HFFc6 (cell line): Measurements from ENCODE around the gene SARDH. TPM values are rescaled to one million over a fixed set of nuclear protein-coding genes. Genes with fewer than 3 reads are reported as not detected.

Experiments
- DNase-seq: peaks from one replicate; pipeline ENCODE4 v3.0.0-alpha.2; 2018
- H3K27ac Mint-ChIP-seq: 2 replicates; pipeline ENCODE4 v1.8.0; 2020; ENCODE audit warnings: mild to moderate bottlenecking, mixed read lengths
- H3K27me3 Mint-ChIP-seq: 2 replicates; pipeline ENCODE4 v1.8.0; 2021; ENCODE audit warnings: mild to moderate bottlenecking, moderate library complexity, mixed read lengths; ENCODE audit not compliant: insufficient read depth
- H3K36me3 Mint-ChIP-seq: 2 replicates; pipeline ENCODE4 v1.8.0; 2021; ENCODE audit warnings: low read depth, mixed read lengths
- H3K4me1 Mint-ChIP-seq: 2 replicates; pipeline ENCODE4 v1.8.0; 2020; ENCODE audit warnings: low read depth, mixed read lengths
- H3K4me3 Mint-ChIP-seq: 2 replicates; pipeline ENCODE4 v1.8.0; 2020; ENCODE audit warnings: mild to moderate bottlenecking, moderate library complexity, mixed read lengths
- H3K9me3 Mint-ChIP-seq: 2 replicates; pipeline ENCODE4 v1.8.0; 2020; ENCODE audit warnings: mild to moderate bottlenecking, mixed read lengths
- total RNA-seq, 6 experiments: library from RNA; stranded (reverse); fragmentation: NEBNext Ultra II Directional; extraction: Animal tissue kit (Norgen Biotek cat#: 25700); gene quantifications; 2 replicates in 1 of 6; 3 replicates in 5 of 6; pipeline ENCODE4 v1.2.3, GENCODE V29; 2021
- TF ChIP-seq, protein P1 (sequence below): fragments of 200-600 bp; sonication (generic); IDR thresholded peaks from 2 replicates; pipeline ENCODE4 v1.5.0; 2021; ENCODE audit warnings: antibody characterized with exemption, mild to moderate bottlenecking

The SARDH gene
- total RNA-seq, 6 experiments from 2014 or later: 0.24 to 5.1 (median 4.1) TPM

DNA sequence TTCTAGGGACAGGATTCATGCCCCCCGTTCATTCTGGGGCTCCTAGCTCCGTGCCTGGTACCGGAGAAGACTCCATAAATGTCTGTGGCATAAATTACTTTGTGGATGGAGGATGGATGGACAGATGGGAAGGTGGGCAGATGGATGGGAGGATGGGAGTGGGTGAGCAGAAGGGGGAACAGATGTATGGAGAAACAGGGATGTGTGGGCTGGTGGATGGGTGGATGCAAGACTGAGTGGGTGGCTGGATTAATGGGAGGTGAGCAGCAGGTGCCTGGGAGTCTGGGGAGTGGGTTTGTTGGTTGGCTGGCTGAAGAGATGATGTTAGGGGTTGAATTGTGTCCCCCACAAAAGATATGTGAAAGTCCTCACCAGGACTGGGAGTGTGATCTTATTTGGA lies 43.5 kb downstream of the SARDH start:
- no peaks in the 10 kb centered on the region; the same call in 1 of the 2 replicates for H3K4me1 Mint-ChIP-seq

DNA sequence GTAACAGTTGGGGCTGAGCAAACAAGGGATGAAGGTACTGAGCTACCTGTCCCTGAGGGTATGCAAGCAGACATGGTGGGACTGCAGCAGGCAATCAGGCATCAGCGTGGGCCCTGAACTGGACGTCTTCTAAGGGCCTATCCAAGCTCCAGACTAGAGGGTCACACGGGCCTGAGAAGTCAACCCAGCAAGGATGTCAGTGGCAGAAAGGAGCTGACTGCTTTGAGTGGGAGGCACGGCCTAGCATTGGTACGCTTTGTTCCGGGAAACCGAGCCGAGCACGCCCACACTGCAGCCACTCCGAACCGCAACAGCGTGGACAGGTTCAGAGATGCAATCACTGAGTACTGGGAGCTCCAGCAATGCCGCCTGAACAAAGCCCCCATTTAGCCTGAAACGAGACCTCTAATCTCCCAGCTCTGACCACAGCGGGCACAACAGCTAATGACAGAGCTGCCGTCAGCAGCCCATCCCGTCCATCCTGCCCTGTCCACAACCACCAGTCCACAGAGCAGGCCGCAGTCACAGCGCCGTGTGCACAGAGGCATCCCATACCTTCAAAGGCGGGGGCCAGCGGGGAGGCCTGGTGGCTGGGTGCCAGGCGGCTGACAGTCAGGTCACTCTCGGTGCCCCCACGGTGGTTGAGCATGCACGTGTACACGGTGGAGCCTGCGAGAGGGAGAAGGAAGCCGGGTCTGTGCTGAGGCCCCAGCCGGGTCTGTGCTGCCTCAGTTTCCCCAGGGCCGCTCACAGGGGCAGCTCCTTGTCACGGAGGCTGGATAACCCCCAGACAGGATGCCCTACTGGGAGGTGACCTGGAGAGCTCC lies 44.2 kb downstream of the SARDH start:
- peaks cover 16% of the 10 kb centered on the region; the same call in 1 of the 2 replicates for H3K27me3 Mint-ChIP-seq
- H3K9me3 Mint-ChIP-seq: no peaks in the 10 kb centered on the region
- TF ChIP-seq, protein P1, sequence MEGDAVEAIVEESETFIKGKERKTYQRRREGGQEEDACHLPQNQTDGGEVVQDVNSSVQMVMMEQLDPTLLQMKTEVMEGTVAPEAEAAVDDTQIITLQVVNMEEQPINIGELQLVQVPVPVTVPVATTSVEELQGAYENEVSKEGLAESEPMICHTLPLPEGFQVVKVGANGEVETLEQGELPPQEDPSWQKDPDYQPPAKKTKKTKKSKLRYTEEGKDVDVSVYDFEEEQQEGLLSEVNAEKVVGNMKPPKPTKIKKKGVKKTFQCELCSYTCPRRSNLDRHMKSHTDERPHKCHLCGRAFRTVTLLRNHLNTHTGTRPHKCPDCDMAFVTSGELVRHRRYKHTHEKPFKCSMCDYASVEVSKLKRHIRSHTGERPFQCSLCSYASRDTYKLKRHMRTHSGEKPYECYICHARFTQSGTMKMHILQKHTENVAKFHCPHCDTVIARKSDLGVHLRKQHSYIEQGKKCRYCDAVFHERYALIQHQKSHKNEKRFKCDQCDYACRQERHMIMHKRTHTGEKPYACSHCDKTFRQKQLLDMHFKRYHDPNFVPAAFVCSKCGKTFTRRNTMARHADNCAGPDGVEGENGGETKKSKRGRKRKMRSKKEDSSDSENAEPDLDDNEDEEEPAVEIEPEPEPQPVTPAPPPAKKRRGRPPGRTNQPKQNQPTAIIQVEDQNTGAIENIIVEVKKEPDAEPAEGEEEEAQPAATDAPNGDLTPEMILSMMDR: no peak
- DNase-seq: no peak
- no peak overlapping the region for H3K27ac Mint-ChIP-seq
- no peak overlapping the region for H3K4me3 Mint-ChIP-seq
- no peaks in the 10 kb centered on the region; the same call in 1 of the 2 replicates for H3K36me3 Mint-ChIP-seq
- no peaks in the 10 kb centered on the region; the same call in 1 of the 2 replicates for H3K4me1 Mint-ChIP-seq

More for the DNA sequence above, 43.5 kb downstream of the SARDH start:
- H3K36me3 Mint-ChIP-seq: peaks cover 3% of the 10 kb centered on the region; the same call in 1 of the 2 replicates
- peaks cover 19% of the 10 kb centered on the region; the same call in 1 of the 2 replicates for H3K27me3 Mint-ChIP-seq
- TF ChIP-seq, protein P1: no peak
- no peaks in the 10 kb centered on the region for H3K9me3 Mint-ChIP-seq
- no peak overlapping the region for H3K4me3 Mint-ChIP-seq
- no peak for DNase-seq
- H3K27ac Mint-ChIP-seq: no peak overlapping the region

DNA sequence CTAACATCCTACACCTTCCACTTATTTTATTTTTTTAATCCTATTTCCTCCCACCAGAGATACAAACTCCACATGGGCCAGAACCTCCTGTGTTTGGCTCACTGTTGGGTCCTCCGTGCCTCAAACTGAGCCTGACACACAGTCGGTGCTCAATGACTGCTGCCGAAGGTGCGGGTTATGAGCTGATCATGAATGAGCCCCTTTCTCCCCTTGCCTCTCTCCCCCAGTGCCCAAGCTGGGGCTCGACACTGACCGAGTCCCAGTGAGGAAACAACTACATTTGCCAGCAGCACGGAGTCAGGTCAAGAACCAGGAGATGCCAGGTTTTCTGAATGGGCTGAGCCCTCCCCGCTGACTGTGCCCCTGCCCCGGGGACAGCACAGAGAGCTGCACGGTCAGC lies 45.0 kb downstream of the SARDH start:
- Mint-ChIP-seq H3K36me3 (no peaks in the 10 kb centered on the region), H3K27me3 (peaks cover 17% of the 10 kb centered on the region; the same call in 1 of the 2 replicates), H3K4me3 (no peak overlapping the region), H3K27ac (no peak overlapping the region), H3K9me3 (no peaks in the 10 kb centered on the region), H3K4me1 (no peaks in the 10 kb centered on the region; the same call in 1 of the 2 replicates)
- TF ChIP-seq, protein P1: no peak
- no peak for DNase-seq

DNA sequence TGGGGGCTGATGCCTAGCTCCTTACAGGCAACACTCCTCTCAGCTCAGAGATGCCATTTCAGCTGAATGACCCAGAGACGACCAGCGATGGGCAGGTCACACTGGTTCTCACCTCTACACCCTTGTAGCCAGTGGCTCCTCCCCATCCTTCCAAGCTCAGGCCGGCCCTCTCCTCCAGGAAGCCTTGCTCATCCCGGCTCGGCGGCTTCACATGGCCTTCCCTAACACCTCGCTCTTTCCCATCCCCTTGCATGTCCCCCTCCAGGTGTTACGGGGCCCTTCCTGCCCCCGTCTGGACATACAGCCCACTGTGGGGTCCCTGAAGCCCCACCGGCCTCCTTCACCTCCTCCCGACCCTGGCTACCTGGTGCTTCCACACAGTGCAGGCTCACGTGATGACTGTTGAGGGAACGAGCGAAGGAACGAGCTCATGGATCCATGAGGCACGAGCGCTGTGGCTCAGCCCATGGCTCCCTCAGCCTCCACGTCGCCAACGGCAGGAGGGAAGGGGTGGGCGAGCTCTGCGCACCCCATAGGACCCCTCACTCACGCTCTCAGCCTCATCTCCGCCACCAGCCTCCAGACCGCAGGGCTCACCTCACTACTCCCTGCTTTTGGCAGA lies 45.7 kb downstream of the SARDH start:
- Mint-ChIP-seq H3K36me3 (no peaks in the 10 kb centered on the region), H3K9me3 (no peaks in the 10 kb centered on the region), H3K27ac (no peak overlapping the region), H3K4me3 (no peak overlapping the region), H3K27me3 (peaks cover 18% of the 10 kb centered on the region; the same call in 1 of the 2 replicates), H3K4me1 (no peaks in the 10 kb centered on the region; the same call in 1 of the 2 replicates)
- TF ChIP-seq, protein P1: no peak
- DNase-seq: no peak

DNA sequence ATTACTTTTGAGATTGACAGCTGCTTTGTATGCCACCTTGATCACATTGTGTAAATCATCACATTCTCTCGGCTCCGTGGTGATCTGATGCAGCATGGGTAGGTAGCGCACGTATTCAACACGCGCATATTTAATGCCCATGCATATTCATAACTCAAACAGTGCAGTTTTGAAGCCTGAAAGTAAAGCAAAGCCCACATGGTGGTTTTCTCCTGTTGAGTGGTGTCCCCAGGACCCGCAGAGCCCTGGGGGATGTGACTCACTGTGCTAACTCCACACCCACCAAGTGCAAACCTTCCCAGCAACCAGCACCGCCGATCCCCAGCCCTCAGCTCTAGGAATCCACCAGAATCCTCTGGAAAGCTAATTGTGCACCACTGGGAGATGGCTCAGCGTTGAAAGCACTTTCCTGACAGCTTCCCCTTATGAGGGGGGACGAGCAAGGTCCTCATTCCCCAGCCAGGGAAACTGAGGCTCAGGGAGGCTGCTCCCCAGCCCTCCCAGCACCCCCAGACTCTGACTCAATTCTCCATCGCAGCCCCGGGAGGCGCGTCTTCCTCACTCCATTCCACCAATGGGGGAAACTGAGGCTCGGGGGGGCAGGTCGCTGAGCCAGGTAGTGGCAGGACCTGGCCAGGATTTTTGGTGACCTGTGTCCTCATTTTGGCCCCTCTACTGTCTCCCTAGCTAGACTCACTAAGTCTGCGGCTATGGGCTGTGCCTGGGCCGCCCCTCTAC lies 46.4 kb downstream of the SARDH start:
- no peak overlapping the region for H3K27ac Mint-ChIP-seq

More for the DNA sequence above, 46.4 kb downstream of the SARDH start:
- H3K4me3 Mint-ChIP-seq: no peak overlapping the region
- H3K4me1 Mint-ChIP-seq: no peaks in the 10 kb centered on the region; the same call in 1 of the 2 replicates
- no peaks in the 10 kb centered on the region for H3K9me3 Mint-ChIP-seq
- H3K27me3 Mint-ChIP-seq: peaks cover 18% of the 10 kb centered on the region; the same call in 1 of the 2 replicates
- H3K36me3 Mint-ChIP-seq: no peaks in the 10 kb centered on the region
- no peak for DNase-seq
- TF ChIP-seq, protein P1: no peak
